Neuron (in vitro differentiated cells): ENCODE measurements around the gene APBA2.

Experiments
- H2AFZ ChIP-seq: one replicate; pipeline ENCODE4 v1.6.1; 2013; ENCODE audit warnings: low read depth, mild to moderate bottlenecking, inconsistent platforms, low read length, moderate library complexity
- H3K27me3 ChIP-seq: one replicate; pipeline ENCODE4 v1.6.1; 2013; ENCODE audit warnings: low read length; ENCODE audit not compliant: insufficient read depth
- H3K36me3 ChIP-seq: one replicate; pipeline ENCODE4 v1.6.1; 2013; ENCODE audit warnings: low read length; ENCODE audit not compliant: insufficient read depth
- H3K4me1 ChIP-seq: one replicate; pipeline ENCODE4 v1.6.1; 2013; ENCODE audit warnings: low read length; ENCODE audit not compliant: insufficient read depth
- H3K4me3 ChIP-seq: 2 replicates; pipeline ENCODE4 v1.5.1; 2013; ENCODE audit warnings: mild to moderate bottlenecking, low read length, moderate library complexity
- H3K9me3 ChIP-seq: one replicate; pipeline ENCODE4 v1.6.1; 2013; ENCODE audit warnings: low read length

APBA2 gene

DNA sequence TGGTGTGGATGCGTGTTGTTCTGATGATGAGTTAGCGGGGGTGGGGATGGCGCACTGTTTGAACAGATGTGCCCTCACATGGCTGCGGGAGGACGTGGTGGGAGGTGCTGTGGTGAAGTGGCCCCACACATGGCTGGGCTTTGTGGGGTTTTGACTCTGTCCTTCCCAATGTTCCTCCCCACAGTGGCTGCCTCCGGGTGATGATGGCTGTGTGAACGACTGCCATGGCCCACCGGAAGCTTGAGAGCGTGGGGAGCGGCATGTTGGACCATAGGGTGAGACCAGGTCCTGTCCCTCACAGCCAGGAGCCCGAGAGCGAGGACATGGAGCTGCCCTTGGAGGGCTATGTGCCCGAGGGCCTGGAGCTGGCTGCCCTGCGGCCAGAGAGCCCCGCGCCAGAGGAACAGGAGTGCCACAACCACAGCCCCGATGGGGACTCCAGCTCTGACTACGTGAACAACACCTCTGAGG, 167.9 kb downstream of the APBA2 start:
- Histone ChIP-seq H3K27me3 (no peaks in the 10 kb centered on the region), H2AFZ (no peak overlapping the region), H3K4me1 (peaks cover 6% of the 10 kb centered on the region), H3K4me3 (no peak overlapping the region), H3K36me3 (peaks cover 7% of the 10 kb centered on the region), H3K9me3 (peaks cover 12% of the 10 kb centered on the region)

DNA sequence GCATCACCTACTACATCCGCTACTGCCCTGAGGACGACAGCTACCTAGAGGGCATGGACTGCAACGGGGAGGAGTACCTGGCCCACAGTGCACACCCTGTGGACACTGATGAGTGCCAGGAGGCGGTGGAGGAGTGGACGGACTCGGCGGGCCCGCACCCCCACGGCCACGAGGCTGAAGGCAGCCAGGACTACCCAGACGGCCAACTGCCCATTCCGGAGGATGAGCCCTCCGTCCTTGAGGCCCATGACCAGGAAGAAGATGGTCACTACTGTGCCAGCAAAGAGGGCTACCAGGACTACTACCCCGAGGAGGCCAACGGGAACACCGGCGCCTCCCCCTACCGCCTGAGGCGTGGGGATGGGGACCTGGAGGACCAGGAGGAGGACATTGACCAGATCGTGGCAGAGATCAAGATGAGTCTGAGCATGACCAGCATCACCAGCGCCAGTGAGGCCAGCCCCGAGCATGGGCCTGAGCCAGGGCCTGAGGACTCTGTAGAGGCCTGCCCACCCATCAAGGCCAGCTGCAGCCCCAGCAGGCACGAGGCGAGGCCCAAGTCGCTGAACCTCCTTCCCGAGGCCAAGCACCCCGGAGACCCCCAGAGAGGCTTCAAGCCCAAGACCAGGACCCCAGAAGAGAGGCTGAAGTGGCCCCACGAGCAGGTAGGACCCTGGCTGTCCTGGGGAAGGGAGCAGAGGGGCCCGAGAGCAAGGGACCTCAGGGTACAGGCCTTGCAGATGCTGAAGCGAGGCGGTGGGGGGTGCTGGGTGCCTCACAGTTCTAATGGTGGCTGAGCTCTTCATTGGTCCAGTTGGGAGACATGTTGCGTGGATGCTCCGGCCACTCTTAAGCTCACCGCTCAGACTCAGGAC, 168.6 kb downstream of the APBA2 start:
- H3K36me3 ChIP-seq = peaks cover 7% of the 10 kb centered on the region
- peaks cover 16% of the 10 kb centered on the region for H3K9me3 ChIP-seq
- no peaks in the 10 kb centered on the region for H3K27me3 ChIP-seq
- H3K4me3 ChIP-seq = no peak overlapping the region
- H2AFZ ChIP-seq = no peak overlapping the region
- peaks cover 6% of the 10 kb centered on the region for H3K4me1 ChIP-seq

DNA sequence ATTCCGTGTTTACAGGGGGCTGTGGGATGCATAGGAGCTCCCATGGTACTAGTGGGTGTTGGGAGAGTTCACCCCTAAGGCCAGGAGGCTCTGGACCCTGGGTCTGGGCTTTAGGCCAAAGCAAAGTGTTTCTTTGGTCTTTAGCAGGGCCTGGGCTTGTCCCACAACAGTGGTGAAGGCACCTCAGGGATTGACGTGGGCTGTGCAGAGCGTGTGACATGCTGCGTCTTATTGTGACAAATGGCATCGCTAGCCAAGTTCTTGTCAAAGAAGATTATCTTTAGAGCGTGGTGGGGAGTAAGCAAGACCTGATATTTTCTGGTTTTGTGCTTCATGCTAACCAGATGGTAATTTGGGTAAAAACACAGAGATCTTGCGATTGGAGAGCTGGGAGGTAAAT, 170.1 kb downstream of the APBA2 start:
- Histone ChIP-seq H3K9me3 (peaks cover 21% of the 10 kb centered on the region), H3K4me1 (peaks cover 6% of the 10 kb centered on the region), H3K36me3 (peaks cover 7% of the 10 kb centered on the region), H2AFZ (no peak overlapping the region), H3K4me3 (no peak overlapping the region), H3K27me3 (no peaks in the 10 kb centered on the region)

DNA sequence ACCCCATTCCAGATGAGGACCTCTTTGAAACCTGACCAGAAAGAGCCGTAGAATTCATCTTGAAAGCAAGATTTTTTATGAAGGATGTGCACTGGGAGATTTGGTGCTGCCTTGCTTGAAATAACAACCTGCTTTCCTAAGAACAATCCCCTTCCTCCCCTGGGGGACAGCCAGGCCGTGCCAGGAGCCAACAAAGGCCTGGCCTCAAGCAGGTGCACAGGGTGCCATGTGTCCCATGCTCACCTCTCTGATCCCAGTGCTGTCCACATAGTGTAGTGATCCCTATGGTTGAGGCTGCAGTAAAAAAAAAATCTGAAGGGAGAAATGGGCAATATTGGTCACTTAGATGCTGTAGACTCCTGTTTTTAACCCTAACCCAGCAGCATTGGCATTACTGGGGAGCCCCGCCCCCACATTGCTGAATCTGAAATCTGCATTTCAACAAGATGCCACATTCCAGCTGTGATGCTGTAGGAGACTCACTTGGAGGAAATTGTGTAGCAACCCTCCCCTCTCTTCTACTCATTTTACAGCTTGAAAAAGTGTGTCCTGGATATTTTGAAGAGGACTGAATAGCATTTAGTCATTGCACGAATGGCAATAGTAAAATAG, 171.2 kb downstream of the APBA2 start:
- Histone ChIP-seq H3K36me3 (peaks cover 7% of the 10 kb centered on the region), H3K4me3 (no peak overlapping the region), H3K9me3 (peaks cover 21% of the 10 kb centered on the region), H3K27me3 (no peaks in the 10 kb centered on the region), H2AFZ (no peak overlapping the region), H3K4me1 (peaks cover 6% of the 10 kb centered on the region)

DNA sequence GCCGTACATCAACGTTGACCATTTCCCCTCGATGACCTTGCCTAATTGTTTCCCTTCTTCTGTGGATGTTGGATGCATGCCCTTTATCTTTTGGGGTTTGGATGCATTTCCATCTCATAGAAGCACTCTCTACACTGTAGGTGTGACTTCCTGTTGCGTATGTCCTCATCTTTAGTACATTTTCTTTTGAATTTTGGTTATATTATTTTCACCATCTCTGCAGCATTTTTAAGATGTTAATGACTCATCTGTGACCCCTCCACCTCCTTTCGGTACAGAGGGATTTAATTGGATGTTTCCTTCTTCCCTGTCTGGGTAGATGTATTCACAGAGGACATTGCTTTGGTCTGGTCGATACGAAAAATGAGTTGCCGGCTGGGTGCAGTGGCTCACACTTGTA, 172.1 kb downstream of the APBA2 start:
- H3K36me3 ChIP-seq = peaks cover 7% of the 10 kb centered on the region
- no peak overlapping the region for H3K4me3 ChIP-seq
- peaks cover 6% of the 10 kb centered on the region for H3K4me1 ChIP-seq
- H3K9me3 ChIP-seq = peaks cover 19% of the 10 kb centered on the region
- no peak overlapping the region for H2AFZ ChIP-seq
- H3K27me3 ChIP-seq = no peaks in the 10 kb centered on the region

DNA sequence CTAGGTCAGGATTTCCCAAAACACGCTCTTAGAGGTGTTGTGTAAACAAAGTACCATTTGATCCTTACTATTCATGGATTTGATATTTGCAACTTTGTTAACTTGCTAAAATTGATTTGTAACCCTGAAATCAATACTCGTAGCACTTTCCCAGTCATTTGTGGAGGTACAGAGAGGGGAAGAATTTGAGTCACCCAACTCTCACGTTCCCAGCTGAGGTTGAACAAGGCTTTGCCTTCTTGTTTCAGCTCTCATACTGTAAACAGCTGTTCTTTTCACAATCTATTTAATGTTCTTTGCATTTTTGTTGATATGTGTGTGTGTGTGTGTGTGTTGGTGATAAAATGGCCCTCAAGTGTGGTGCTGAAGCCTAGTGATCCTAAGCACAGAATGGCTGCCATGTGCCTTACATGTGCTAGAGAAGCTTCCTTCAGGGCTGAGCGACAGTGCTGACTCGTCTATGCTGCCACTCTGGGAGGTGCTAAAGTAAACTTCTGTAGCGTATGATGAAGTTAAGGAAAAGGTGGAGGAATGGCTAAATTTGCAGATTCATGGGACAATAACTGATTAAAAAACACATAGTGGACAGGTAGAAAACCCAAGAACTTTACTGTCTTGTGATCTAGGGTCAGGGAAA, 173.2 kb downstream of the APBA2 start:
- Histone ChIP-seq H3K27me3 (no peaks in the 10 kb centered on the region), H3K9me3 (peaks cover 14% of the 10 kb centered on the region), H3K36me3 (peaks cover 2% of the 10 kb centered on the region), H3K4me3 (no peak overlapping the region), H2AFZ (no peak overlapping the region), H3K4me1 (peaks cover 6% of the 10 kb centered on the region)

DNA sequence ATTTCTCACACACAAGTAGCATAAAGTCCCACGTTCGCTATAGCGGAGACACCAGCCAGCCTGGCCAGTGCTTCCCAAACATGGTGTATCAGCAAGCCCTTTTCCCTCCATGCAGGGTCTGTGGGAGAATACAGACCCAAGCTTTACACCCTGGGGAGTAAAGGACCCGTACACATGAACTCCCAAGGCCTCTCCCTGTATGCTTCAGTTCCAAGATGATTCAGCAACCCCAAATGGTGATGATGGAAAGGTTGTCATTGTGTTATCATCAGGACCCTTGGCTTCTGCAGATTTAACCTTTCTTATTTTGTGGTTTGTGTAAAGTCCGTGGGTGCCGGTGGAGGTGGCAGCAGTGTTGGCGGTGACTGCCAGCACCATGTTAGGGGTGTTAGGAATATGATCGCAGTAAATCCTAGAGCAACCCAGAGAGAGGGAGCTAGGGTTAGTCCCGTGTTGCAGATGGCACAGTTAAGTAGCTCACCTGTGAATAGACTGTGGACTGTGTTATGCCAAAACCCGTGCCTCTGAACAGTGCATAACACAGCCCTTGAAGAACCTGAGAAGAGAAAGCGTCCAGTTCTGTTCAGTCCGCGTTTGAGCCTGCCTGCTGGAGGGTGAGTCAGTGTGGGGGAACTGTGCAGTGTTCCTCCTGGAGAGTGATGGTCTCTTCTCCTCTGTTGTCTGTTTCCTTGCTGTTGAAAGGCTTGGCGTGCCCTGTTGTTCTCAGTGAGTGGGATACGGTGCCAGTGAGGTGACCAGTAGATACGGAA, 174.3 kb downstream of the APBA2 start:
- peaks cover 12% of the 10 kb centered on the region for H3K9me3 ChIP-seq
- H3K4me3 ChIP-seq = no peak overlapping the region
- no peaks in the 10 kb centered on the region for H3K36me3 ChIP-seq
- H3K4me1 ChIP-seq = peaks cover 6% of the 10 kb centered on the region
- H3K27me3 ChIP-seq = no peaks in the 10 kb centered on the region
- H2AFZ ChIP-seq = no peak overlapping the region

DNA sequence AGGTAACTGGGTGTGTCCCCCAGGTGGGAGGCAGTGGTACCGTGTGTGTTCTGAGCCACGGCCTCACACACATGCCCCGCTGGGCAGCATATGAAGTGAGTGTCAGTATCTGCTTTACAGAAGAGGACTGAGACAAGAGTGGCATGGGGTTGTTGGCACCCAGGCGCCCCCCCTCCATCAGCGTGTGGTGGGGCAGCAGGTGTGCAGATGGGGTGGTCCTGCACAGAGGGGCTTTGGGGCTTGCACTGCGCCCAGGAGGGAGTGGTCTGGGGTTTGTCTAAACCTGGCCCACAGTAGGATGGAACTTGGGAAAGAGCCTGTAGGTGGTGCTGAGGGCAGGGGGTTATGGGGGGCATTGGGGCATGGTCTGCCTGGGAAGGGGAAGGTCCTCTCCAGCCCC, 176.0 kb downstream of the APBA2 start:
- Histone ChIP-seq H3K27me3 (no peaks in the 10 kb centered on the region), H2AFZ (no peak overlapping the region), H3K4me3 (no peak overlapping the region), H3K4me1 (peaks cover 4% of the 10 kb centered on the region), H3K9me3 (peaks cover 12% of the 10 kb centered on the region), H3K36me3 (no peaks in the 10 kb centered on the region)

DNA sequence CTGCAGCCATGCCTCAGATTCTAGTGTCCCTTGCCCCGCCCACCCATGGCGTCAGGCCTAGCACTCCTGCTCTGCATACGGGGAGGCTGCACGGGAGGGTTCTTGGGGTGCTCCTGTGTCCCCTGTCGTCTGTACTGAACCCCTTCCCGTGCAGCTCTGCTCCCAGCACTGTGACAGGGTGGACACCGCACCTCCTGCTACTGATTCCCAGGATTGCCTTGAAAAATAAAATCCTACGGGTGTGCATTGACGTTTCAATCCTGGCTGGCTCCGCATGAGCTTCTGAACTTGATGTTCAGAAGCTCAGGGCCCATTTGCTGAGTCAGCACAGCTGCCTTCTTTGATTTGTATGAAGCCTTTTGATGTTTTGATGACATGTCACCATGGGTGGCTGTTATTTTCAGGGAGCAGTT, 176.4 kb downstream of the APBA2 start:
- Histone ChIP-seq H3K4me3 (no peak overlapping the region), H2AFZ (no peak overlapping the region), H3K4me1 (no peaks in the 10 kb centered on the region), H3K9me3 (peaks cover 12% of the 10 kb centered on the region), H3K36me3 (no peaks in the 10 kb centered on the region), H3K27me3 (no peaks in the 10 kb centered on the region)

DNA sequence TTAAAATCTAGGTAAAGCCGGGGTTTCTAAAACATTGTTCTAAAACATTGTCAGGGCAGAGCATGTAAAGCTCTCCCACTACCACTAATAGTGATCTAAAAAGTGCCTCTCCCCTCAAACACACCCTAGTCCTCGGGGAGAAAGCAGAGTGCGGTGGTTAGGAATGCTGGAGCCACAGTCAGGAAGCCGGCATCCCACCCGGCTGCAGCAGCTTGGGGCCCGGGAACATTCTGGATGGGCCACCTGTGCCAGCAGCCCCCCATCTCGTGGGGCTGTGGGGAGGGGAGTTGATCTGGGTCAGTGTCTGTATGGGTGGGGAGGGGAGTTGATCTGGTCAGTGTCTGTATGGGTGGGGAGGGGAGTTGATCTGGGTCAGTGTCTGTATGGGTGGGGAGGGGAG, 176.9 kb downstream of the APBA2 start:
- no peak overlapping the region for H3K4me3 ChIP-seq
- H3K4me1 ChIP-seq = no peaks in the 10 kb centered on the region
- peaks cover 12% of the 10 kb centered on the region for H3K9me3 ChIP-seq
- H3K36me3 ChIP-seq = no peaks in the 10 kb centered on the region
- H3K27me3 ChIP-seq = no peaks in the 10 kb centered on the region
- H2AFZ ChIP-seq = no peak overlapping the region

DNA sequence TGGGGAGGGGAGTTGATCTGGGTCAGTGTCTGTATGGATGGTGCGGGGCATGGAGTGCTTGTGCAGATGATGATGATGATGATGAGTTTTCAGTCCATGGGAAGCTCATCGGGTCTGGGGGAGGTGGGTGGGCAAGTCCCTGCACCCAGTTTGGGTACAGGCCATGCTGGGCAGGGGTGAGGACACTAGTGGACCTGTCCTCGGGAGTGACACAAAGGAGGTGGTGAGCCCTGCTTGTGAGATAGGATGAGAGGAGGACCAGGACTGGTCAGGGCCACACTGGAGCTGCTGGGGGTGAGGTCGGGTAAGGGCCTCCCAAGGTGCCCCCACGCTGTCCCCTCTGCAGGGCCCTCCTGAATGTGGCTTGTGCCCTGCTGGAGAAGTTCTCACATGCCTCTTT, 177.9 kb downstream of the APBA2 start:
- no peaks in the 10 kb centered on the region for H3K27me3 ChIP-seq
- peaks cover 6% of the 10 kb centered on the region for H3K4me1 ChIP-seq
- H2AFZ ChIP-seq = no peak overlapping the region
- no peaks in the 10 kb centered on the region for H3K36me3 ChIP-seq
- no peak overlapping the region for H3K4me3 ChIP-seq
- H3K9me3 ChIP-seq = peaks cover 9% of the 10 kb centered on the region

DNA sequence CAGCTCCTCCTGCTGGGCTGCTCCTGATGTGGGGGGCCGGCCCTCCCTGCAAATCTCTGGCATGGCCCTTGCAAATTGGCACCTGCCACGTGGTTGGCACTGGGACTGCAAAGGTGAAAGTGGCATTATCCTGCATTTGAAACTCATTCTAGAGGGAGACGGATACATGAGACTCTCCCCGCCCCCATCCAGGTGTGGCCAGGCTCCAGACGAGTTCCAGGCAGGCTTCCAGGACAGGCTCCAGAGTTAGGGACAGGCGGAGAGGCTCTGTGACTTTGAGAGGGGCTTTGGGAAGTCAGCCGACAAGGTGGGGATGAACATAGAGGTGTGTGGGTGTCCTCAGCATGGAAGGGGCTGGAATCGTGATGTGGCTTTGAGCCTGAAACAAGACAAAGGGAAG, 178.5 kb downstream of the APBA2 start:
- Histone ChIP-seq H2AFZ (no peak overlapping the region), H3K27me3 (no peaks in the 10 kb centered on the region), H3K4me1 (peaks cover 6% of the 10 kb centered on the region), H3K9me3 (peaks cover 5% of the 10 kb centered on the region), H3K36me3 (no peaks in the 10 kb centered on the region), H3K4me3 (no peak overlapping the region)

DNA sequence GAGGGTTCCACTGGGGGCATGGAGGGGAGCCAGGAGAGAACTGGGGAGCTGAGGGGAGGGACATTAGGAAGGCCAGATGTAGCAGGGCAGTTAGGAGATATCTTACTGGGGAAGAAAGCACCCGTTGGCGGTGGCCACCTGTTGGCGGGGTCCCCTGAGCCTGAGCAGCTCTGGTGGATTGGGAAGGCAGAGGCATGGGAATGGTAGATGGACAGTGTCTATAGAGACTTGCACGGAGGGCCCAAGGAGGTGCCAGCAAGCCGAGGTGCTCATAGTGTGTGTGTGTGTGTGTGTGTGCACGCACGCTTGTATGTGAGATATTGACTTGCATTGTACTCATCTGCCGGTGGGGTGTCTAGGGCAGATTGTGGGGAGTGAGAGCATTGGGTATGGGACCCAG, 179.0 kb downstream of the APBA2 start:
- Histone ChIP-seq H3K36me3 (no peaks in the 10 kb centered on the region), H3K27me3 (no peaks in the 10 kb centered on the region), H3K4me3 (no peak overlapping the region), H2AFZ (no peak overlapping the region), H3K4me1 (peaks cover 9% of the 10 kb centered on the region), H3K9me3 (peaks cover 4% of the 10 kb centered on the region)
